Measurements from ENCODE around the gene TTC23. TPM values are rescaled to one million over a fixed set of nuclear protein-coding genes. Genes with fewer than 3 reads are reported as not detected.

TTC23 gene
- total RNA-seq, 1 donor from 2014 or later: 32.3 TPM

DNA sequence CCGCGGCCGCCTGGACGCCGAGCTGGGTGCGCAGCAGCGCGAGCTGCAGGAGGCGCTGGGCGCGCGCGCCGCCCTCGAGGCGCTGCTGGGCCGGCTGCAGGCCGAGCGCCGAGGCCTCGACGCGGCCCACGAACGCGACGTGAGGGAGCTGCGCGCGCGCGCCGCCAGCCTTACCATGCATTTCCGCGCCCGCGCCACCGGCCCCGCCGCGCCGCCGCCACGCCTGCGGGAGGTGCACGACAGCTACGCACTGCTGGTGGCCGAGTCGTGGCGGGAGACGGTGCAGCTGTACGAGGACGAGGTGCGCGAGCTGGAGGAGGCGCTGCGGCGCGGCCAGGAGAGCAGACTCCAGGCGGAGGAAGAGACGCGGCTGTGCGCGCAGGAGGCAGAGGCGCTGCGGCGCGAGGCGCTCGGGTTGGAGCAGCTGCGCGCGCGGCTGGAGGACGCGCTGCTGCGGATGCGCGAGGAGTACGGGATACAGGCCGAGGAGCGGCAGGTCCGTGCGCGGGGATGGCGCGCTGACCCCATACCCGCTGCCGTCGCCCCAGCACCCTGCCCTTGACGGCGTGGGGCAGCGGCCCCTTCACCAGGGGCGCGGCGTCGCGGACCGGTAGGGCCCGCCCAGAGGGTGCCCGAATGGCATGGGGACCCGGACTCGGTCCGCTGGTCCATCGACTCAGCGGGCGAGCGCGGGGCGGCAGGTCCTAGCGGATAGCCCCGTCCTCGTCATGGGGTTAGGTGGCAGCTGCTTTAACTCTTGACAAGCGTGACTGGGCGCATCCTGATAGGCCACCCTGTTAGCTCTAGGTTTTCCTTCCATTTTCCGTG is 143.7 kb downstream of the TTC23 start:
- peak overlapping the region; percentile 49 for H3K4me3 Mint-ChIP-seq
- no peaks in the 10 kb centered on the region for H3K4me1 Mint-ChIP-seq
- H3K27me3 Mint-ChIP-seq (ENCODE audit: low read depth): peaks cover 68% of the 10 kb centered on the region
- TF ChIP-seq, protein P1, sequence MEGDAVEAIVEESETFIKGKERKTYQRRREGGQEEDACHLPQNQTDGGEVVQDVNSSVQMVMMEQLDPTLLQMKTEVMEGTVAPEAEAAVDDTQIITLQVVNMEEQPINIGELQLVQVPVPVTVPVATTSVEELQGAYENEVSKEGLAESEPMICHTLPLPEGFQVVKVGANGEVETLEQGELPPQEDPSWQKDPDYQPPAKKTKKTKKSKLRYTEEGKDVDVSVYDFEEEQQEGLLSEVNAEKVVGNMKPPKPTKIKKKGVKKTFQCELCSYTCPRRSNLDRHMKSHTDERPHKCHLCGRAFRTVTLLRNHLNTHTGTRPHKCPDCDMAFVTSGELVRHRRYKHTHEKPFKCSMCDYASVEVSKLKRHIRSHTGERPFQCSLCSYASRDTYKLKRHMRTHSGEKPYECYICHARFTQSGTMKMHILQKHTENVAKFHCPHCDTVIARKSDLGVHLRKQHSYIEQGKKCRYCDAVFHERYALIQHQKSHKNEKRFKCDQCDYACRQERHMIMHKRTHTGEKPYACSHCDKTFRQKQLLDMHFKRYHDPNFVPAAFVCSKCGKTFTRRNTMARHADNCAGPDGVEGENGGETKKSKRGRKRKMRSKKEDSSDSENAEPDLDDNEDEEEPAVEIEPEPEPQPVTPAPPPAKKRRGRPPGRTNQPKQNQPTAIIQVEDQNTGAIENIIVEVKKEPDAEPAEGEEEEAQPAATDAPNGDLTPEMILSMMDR (IDR thresholded peaks at IDR 0.05; ENCODE audit: unreplicated experiment): no peak
- no peaks in the 10 kb centered on the region for H3K9me3 Mint-ChIP-seq
- peak in 1 of 2 experiments; percentile 63 for DNase-seq (ENCODE audit: low spot score in 2 of 2, unreplicated experiment in 2 of 2)
- H3K36me3 Mint-ChIP-seq: no peaks in the 10 kb centered on the region
- no peak overlapping the region for H3K27ac Mint-ChIP-seq

DNA sequence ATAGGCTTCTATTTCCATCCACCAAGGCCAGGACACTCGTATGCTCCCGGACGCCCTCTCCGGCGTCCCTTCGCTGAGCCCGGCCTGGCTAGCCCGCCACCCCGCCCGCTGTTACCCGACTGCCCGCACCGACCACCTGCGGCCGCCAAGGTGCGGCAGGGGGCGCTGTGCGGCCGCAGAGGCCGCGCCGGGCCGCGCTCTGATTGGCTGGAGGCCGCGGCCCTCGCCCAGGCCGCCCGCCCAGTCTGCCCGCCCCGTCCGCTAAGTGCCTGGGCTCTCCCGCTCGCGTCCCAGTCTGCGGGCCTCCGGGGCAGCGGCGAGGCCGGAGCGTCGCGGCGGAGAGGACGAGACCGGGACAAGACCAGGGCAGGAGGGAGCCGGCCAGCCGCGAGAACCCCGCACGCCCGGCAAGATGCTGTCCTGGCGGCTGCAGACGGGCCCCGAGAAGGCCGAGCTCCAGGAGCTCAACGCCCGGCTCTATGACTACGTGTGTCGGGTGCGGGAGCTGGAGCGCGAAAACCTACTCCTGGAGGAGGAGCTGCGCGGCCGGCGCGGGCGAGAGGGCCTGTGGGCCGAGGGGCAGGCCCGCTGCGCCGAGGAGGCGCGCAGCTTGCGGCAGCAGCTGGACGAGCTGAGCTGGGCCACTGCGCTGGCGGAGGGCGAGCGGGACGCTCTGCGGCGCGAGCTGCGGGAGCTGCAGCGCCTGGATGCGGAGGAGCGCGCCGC is 144.4 kb downstream of the TTC23 start, which contains the start of gene SYNM:
SYNM (plus strand) TSS at position 293 of the 726 bp plus-strand sequence; CDS start at position 413, 120 bp downstream.
- Mint-ChIP-seq H3K27ac (no peak within 1 kb of the TSS), H3K4me3 (peak within 1 kb of the TSS; percentile 58), H3K36me3 (no peaks in the 10 kb centered on the region), H3K27me3 (ENCODE audit: low read depth) (peaks cover 75% of the 10 kb centered on the region), H3K4me1 (peaks cover 2% of the 10 kb centered on the region), H3K9me3 (no peaks in the 10 kb centered on the region)
- TF ChIP-seq, protein P1 (IDR thresholded peaks at IDR 0.05; ENCODE audit: unreplicated experiment): peak; percentile 74
- DNase-seq (ENCODE audit: low spot score in 2 of 2, unreplicated experiment in 2 of 2): peak; percentile 39 to 67

GRCh38 chr15:99103279-99103678 is 146.1 kb downstream of the TTC23 start:
- TF ChIP-seq, protein P1 (IDR thresholded peaks at IDR 0.05; ENCODE audit: unreplicated experiment): no peak
- Mint-ChIP-seq H3K4me3 (no peak overlapping the region), H3K36me3 (no peaks in the 10 kb centered on the region), H3K9me3 (no peaks in the 10 kb centered on the region), H3K4me1 (peaks cover 2% of the 10 kb centered on the region), H3K27ac (no peak overlapping the region), H3K27me3 (ENCODE audit: low read depth) (peaks cover 78% of the 10 kb centered on the region)
- peak in 1 of 2 experiments; percentile 11 for DNase-seq (ENCODE audit: low spot score in 2 of 2, unreplicated experiment in 2 of 2)

DNA sequence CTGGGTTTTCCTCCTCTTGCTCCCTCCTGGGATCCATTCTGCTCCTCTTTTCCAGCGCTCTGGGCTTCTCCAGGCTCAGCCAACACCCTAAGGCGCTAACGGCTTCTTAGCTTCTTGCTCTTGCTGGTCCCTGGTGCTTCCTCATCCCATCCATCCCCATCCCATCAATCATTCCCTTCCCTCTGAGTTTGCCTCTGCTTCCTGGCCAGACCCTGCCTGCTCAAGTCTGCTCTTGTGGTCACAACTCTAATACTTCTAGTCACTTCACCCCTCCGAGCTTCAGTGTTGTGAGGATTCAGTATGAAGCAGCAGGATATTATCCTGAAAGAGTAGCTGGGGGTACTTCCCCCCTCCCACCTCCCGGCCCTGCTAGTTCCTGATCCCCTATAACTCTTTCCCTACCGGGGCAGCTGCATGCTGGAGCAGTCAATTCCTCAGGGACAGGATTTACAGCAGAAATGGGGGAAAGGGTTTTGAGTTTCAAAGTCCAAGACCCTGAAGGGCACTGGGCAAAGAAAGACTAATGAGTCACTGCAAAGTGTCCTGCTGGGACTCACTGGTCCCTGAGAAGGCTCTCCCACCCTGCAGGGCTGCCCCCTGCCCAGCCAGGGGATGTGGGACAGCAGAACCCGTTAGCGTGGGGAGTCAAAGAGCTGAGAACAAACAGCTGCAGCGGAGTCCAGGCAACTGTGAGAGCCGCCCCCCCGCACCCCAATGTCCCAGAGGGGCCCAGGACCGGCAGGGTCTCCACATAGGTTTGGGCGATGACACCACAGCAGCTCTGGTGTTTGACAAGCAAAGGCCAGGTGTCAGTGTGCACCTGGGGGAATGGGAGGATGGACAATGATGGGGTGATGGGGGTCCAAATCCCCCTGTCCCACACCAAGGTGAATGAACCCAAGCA is 146.8 kb downstream of the TTC23 start:
- Mint-ChIP-seq H3K4me1 (peaks cover 2% of the 10 kb centered on the region), H3K36me3 (no peaks in the 10 kb centered on the region), H3K27me3 (ENCODE audit: low read depth) (peaks cover 75% of the 10 kb centered on the region), H3K4me3 (no peak overlapping the region), H3K9me3 (no peaks in the 10 kb centered on the region), H3K27ac (no peak overlapping the region)
- TF ChIP-seq, protein P1 (IDR thresholded peaks at IDR 0.05; ENCODE audit: unreplicated experiment): no peak
- DNase-seq (ENCODE audit: low spot score in 2 of 2, unreplicated experiment in 2 of 2): no peak

DNA sequence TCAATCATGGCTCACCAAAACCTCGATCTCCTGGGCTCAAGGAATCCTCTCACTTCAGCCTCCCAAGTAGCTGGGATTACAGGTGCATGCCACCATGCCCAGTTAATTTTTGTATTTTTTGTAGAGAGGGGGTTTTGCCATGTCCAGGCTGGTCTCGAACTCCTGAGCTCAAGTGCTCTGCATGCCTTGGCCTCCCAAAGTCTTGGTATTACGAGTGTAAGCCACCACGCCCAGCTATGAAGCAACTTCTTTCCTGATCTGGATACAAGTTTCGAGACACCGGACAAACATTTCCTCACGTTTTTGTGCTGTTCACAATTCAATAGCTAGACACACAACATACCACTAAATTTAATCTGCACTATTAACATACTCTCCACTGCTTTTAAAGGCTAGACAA is 147.9 kb downstream of the TTC23 start:
- H3K9me3 Mint-ChIP-seq: no peaks in the 10 kb centered on the region
- no peak for DNase-seq (ENCODE audit: low spot score in 2 of 2, unreplicated experiment in 2 of 2)
- H3K36me3 Mint-ChIP-seq: no peaks in the 10 kb centered on the region

More for the DNA sequence above, 147.9 kb downstream of the TTC23 start:
- Mint-ChIP-seq H3K27me3 (ENCODE audit: low read depth) (peaks cover 70% of the 10 kb centered on the region), H3K27ac (no peak overlapping the region), H3K4me3 (no peak overlapping the region), H3K4me1 (peaks cover 2% of the 10 kb centered on the region)
- TF ChIP-seq, protein P1 (IDR thresholded peaks at IDR 0.05; ENCODE audit: unreplicated experiment): no peak

Data from mesothelial cell of epicardium (in vitro differentiated cells).